GM12801 (cell line): Measurements from ENCODE around the gene PLEKHM2.

Source experiments
- CTCF ChIP-seq: IDR thresholded peaks from one replicate; pipeline ENCODE4 v1.5.1; 2011; ENCODE audit warnings: control low read depth; ENCODE audit not compliant: insufficient read length; ENCODE audit errors: extremely low read depth

The PLEKHM2 gene

GRCh38 chr1:15757016-15757543, 73.0 kb downstream of the PLEKHM2 start:
- TF ChIP-seq CTCF: no peak

GRCh38 chr1:15757575-15758342, 73.6 kb downstream of the PLEKHM2 start:
- no peak for TF ChIP-seq CTCF

GRCh38 chr1:15758343-15758931, 74.3 kb downstream of the PLEKHM2 start, which contains the start of gene FBLIM1:
TSS of gene FBLIM1 (plus strand) at chr1:15758795. CDS start at chr1:15764984, 6,189 bp downstream.
- no peak for TF ChIP-seq CTCF

GRCh38 chr1:15758953-15759661, 75.0 kb downstream of the PLEKHM2 start:
- no peak for TF ChIP-seq CTCF

GRCh38 chr1:15760520-15761211, 76.5 kb downstream of the PLEKHM2 start:
- TF ChIP-seq CTCF: no peak

- no peak for TF ChIP-seq CTCF
Measured at GRCh38 chr1:15761366-15762128, 77.4 kb downstream of the PLEKHM2 start.
